Lower leg skin (tissue), 4 donors: Measurements from ENCODE around the gene TXNDC9. TPM values are rescaled to one million over a fixed set of nuclear protein-coding genes. Genes with fewer than 3 reads are reported as not detected.
"Not testable (repeated sequence)": the region's sequence is repeated elsewhere in the genome, so short reads cannot be mapped to it uniquely, and the experiment has no call there.

Experiments used
- DNase-seq, 2 donors: peaks; one replicate each; pipeline ENCODE4 v3.0.0-alpha.2; 2019; ENCODE audit warnings: low spot score in 2 of 2
- H3K4me3 ChIP-seq: fragments of 200-600 bp; sonication (generic); 2 replicates; pipeline ENCODE4 v1.5.1; 2017; ENCODE audit warnings: mild to moderate bottlenecking, low read depth; ENCODE audit not compliant: poor library complexity, severe bottlenecking
- POLR2A ChIP-seq, 2 donors: fragments of 450-650 bp; IDR thresholded peaks; one replicate each; pipeline ENCODE4 v1.6.1; 2016 to 2017; ENCODE audit warnings: antibody characterized with exemption in 2 of 2, mild to moderate bottlenecking in 1 of 2, moderate library complexity in 1 of 2
- WGBS, 2 donors: methylation state at CpG; one replicate each; pipeline ENCODE4 v1.1.5; 2018; 5-methylcytosine and 5-hydroxymethylcytosine counted together
- intact Hi-C: fragments of 100-400 bp; cut with DNase I; formaldehyde crosslinking; loops from one replicate; pipeline ENCODE4 v1.15.0; 2023; ENCODE audit warnings: low total_unique reads
- total RNA-seq, 4 donors: library from RNA; depleted of rRNA; stranded (reverse); fragments of >200 nt; gene quantifications; one replicate each; pipeline ENCODE4 v1.1.0, GENCODE V29; 2016
- TF ChIP-seq, protein P1 (sequence below), 3 donors: fragments of 450-650 bp; IDR thresholded peaks; one replicate each; pipeline ENCODE4 v1.5.1; 2016; ENCODE audit warnings: antibody characterized with exemption in 3 of 3, mild to moderate bottlenecking in 3 of 3, moderate library complexity in 2 of 3

The TXNDC9 gene
- total RNA-seq, 4 donors from 2014 or later: 22.8 to 36.5 (median 33.1) TPM

DNA sequence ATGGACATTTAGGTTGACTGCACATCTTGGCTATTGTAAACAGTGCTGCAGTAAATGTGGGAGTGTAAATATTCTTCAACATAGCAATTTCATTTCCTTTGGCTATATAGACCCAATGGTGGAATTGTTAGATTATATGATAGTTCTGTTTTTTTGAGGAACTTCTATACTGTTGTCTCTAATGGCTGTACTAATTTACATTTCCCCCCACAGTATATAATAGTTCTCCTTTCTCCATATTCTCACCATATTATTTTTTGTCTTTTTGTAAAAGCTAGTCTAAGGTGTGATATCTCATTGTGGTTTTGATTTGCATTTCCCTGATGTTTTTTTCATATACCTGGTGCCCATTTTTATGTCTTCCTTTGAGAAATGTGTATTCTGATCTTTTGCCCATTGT lies 14.1 kb upstream of the TXNDC9 start:
- no peak for DNase-seq
- intact Hi-C loops: no loop called here
- TF ChIP-seq, protein P1, sequence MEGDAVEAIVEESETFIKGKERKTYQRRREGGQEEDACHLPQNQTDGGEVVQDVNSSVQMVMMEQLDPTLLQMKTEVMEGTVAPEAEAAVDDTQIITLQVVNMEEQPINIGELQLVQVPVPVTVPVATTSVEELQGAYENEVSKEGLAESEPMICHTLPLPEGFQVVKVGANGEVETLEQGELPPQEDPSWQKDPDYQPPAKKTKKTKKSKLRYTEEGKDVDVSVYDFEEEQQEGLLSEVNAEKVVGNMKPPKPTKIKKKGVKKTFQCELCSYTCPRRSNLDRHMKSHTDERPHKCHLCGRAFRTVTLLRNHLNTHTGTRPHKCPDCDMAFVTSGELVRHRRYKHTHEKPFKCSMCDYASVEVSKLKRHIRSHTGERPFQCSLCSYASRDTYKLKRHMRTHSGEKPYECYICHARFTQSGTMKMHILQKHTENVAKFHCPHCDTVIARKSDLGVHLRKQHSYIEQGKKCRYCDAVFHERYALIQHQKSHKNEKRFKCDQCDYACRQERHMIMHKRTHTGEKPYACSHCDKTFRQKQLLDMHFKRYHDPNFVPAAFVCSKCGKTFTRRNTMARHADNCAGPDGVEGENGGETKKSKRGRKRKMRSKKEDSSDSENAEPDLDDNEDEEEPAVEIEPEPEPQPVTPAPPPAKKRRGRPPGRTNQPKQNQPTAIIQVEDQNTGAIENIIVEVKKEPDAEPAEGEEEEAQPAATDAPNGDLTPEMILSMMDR (IDR thresholded peaks at IDR 0.05): no peak
- no peak for TF ChIP-seq POLR2A (IDR thresholded peaks at IDR 0.05)

DNA sequence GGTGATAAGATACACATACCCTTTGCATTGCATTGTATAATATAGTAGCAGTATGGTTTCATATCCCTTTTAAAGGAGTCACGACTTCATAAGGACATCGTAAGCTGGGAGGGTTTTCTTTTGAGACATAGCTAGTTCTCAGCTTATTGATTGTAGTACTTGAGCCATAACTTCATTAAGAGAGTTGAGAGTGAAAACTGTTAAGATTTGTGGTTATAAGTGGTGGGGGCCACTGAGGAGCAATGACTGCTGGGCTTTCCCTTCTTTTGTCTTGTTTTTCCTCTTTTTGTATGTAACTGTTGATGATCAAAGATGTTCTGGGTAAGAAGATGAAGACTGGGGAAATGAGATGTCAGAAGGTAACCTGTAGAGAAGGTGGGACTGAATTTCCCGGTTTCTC lies 12.0 kb upstream of the TXNDC9 start:
- DNase-seq: no peak
- intact Hi-C loops: no loop called here
- TF ChIP-seq, protein P1 (IDR thresholded peaks at IDR 0.05): no peak
- TF ChIP-seq POLR2A (IDR thresholded peaks at IDR 0.05): no peak
- no peak overlapping the region for H3K4me3 ChIP-seq
- 87 to 92% methylated on average over 3 of the region's 3 CpGs for WGBS, 2 donors

More for the DNA sequence above, 14.1 kb upstream of the TXNDC9 start:
- H3K4me3 ChIP-seq: no peak overlapping the region

DNA sequence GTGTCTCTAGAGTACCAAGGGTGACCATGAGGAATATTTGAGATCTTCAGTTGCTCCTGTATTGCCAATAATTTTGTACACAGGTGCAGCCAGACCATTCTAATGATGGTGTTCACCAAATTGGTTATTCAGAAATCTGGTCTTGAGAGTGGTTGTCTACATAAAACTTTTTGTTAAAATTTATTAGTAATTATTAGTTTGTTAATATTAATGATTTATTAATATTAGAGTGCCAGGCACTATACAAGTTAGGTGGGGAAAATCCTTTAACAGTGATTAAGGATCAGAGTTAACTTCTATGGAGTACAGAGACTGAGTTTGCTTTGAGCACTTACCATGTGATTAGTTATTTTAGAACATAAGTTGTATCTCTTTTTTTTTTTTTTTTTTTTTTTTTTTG lies 10.1 kb upstream of the TXNDC9 start:
- no peak for DNase-seq
- intact Hi-C loops: no loop called here
- TF ChIP-seq, protein P1 (IDR thresholded peaks at IDR 0.05): no peak
- no peak for TF ChIP-seq POLR2A (IDR thresholded peaks at IDR 0.05)
- H3K4me3 ChIP-seq: no peak overlapping the region

DNA sequence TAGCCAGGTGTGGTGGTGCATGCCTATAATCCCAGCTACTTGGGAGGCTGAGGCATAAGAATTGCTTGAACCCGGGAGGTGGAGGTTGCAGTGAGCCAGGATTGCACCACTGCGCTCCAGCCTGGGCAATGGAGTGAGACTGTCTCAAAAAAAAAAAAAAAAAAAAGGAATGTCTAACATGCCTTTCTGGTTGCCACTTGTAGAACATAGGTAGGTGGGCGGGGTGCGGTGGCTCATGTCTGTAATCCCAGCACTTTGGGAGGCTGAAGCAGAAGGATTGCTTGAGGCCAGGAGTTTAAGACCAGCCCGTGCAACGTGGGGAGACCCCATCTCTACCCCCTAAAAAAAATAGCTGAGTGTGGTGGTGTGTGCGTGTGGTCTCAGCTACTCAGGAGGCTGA lies 9.3 kb upstream of the TXNDC9 start:
- intact Hi-C loops: not testable (repeated sequence)

DNA sequence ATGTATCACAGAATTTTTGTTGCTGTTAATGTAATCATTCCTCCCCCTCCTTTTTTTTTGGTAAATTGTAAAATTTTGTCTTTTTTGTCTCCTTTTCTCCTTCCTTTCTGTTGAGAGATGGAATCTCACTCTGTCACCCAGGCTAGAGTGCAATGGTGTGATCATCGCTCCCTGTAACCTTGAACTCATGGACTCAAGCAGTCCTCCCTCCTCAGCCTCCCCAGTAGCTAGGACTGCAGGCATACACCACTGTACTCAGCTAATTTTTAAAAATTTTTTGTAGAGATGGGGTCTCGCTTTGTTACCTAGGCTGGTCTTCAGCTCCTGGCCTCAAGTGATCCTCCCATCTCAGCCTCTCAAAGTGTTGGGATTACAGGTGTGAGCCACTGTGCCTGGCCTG lies 6.4 kb upstream of the TXNDC9 start:
- 92 to 95% methylated on average over 2 of the region's 2 CpGs for WGBS, 2 donors
- intact Hi-C loops: no loop called here

More for the DNA sequence above, 9.3 kb upstream of the TXNDC9 start:
- whole genome bisulfite sequencing, 2 donors: 89 to 90% methylated on average over 7 of the region's 7 CpGs
- not testable (repeated sequence) for DNase-seq, H3K4me3 ChIP-seq

DNA sequence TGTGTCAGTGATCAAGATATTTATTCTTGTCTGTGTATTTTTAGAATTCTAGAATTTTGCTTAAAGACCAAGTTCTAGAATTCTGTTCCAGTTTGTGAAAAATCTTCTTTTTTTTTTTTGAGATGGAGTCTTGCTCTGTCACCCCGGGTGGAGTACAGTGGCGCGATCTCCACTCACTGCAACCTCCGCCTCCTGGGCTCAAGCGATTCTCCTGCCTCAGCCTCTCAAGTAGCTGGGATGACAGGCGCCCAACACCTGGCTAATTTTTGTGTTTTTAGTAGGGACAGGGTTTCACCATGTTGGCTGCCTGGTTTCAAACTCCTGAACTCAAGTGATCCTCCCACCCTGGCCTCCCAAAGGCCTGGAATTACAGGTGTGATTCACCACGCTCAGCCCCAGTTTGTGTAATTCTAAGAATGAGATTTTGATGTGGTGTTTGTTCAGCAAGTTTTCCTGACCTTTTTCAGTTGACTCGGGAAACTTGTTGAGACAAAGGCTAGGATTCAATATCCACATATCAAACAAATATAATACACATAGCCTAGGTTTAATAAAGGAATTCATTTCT lies 4.6 kb upstream of the TXNDC9 start:
- H3K4me3 ChIP-seq: no peak overlapping the region
- 87 to 88% methylated on average over 8 of the region's 8 CpGs for WGBS, 2 donors
- no peak for DNase-seq
- TF ChIP-seq POLR2A (IDR thresholded peaks at IDR 0.05): no peak
- TF ChIP-seq, protein P1 (IDR thresholded peaks at IDR 0.05): no peak
- intact Hi-C loops: no loop called here

More for the DNA sequence above, 6.4 kb upstream of the TXNDC9 start:
- DNase-seq: no peak
- no peak overlapping the region for H3K4me3 ChIP-seq
- TF ChIP-seq, protein P1 (IDR thresholded peaks at IDR 0.05): no peak
